IPS-20b (cell line): ENCODE results near the gene INSL3.
"Not testable (repeated sequence)": the region's sequence is repeated elsewhere in the genome, so short reads cannot be mapped to it uniquely, and the experiment has no call there.

ENCODE experiments used
- H3K27ac ChIP-seq: one replicate; pipeline ENCODE4 v1.5.1; 2013; ENCODE audit warnings: low read length
- H3K27me3 ChIP-seq: 2 replicates; pipeline ENCODE4 v1.6.1; 2013; ENCODE audit warnings: mild to moderate bottlenecking, low read length, inconsistent platforms; ENCODE audit not compliant: insufficient read depth
- H3K36me3 ChIP-seq: 2 replicates; pipeline ENCODE4 v1.6.1; 2013; ENCODE audit warnings: low read depth, mild to moderate bottlenecking, inconsistent platforms, low read length, moderate library complexity; ENCODE audit not compliant: insufficient read depth
- H3K4me1 ChIP-seq: 2 replicates; pipeline ENCODE4 v1.6.1; 2013; ENCODE audit warnings: mild to moderate bottlenecking, control low read depth, inconsistent platforms, low read length, moderate library complexity; ENCODE audit not compliant: insufficient read depth
- H3K4me3 ChIP-seq: 2 replicates; pipeline ENCODE4 v1.5.1; 2013; ENCODE audit warnings: mild to moderate bottlenecking, low read length, inconsistent platforms
- H3K9ac ChIP-seq: 2 replicates; pipeline ENCODE4 v1.6.1; 2013; ENCODE audit warnings: low read depth, mild to moderate bottlenecking, inconsistent platforms, low read length, moderate library complexity
- H3K9me3 ChIP-seq: 2 replicates; pipeline ENCODE4 v1.6.1; 2013; ENCODE audit warnings: mild to moderate bottlenecking, low read depth, low read length, inconsistent platforms; ENCODE audit not compliant: insufficient read depth

INSL3 gene

GRCh38 chr19:17803264-17803896 lies 17.9 kb downstream of the INSL3 start:
- Histone ChIP-seq H3K4me3 (no peak overlapping the region), H3K27me3 (no peaks in the 10 kb centered on the region)

GRCh38 chr19:17802137-17802858 lies 19.0 kb downstream of the INSL3 start:
- Histone ChIP-seq H3K36me3 (no peaks in the 10 kb centered on the region), H3K27ac (no peak overlapping the region), H3K4me1 (no peaks in the 10 kb centered on the region), H3K4me3 (no peak overlapping the region), H3K9ac (no peak overlapping the region), H3K9me3 (no peaks in the 10 kb centered on the region), H3K27me3 (peaks cover 5% of the 10 kb centered on the region; the same call in 1 of the 2 replicates)

More at GRCh38 chr19:17803264-17803896, 17.9 kb downstream of the INSL3 start:
- no peaks in the 10 kb centered on the region for H3K4me1 ChIP-seq
- H3K9me3 ChIP-seq, result no peaks in the 10 kb centered on the region
- no peak overlapping the region for H3K9ac ChIP-seq
- H3K27ac ChIP-seq, result no peak overlapping the region
- H3K36me3 ChIP-seq, result no peaks in the 10 kb centered on the region

- H3K27ac ChIP-seq, result not testable (repeated sequence)
Observed at GRCh38 chr19:17798599-17798998, 22.7 kb downstream of the INSL3 start.

GRCh38 chr19:17797424-17798201 lies 23.7 kb downstream of the INSL3 start:
- H3K4me3 ChIP-seq, result no peak overlapping the region
- no peak overlapping the region for H3K9ac ChIP-seq
- H3K9me3 ChIP-seq, result no peaks in the 10 kb centered on the region
- no peaks in the 10 kb centered on the region for H3K36me3 ChIP-seq
- H3K27me3 ChIP-seq, result peaks cover 38% of the 10 kb centered on the region
- no peak overlapping the region for H3K27ac ChIP-seq
- H3K4me1 ChIP-seq, result no peaks in the 10 kb centered on the region

More at GRCh38 chr19:17798599-17798998, 22.7 kb downstream of the INSL3 start:
- H3K4me1 ChIP-seq, H3K9ac ChIP-seq, H3K36me3 ChIP-seq, H3K9me3 ChIP-seq, H3K4me3 ChIP-seq: not testable (repeated sequence)
- peaks cover 37% of the 10 kb centered on the region for H3K27me3 ChIP-seq

- no peak overlapping the region for H3K27ac ChIP-seq
- no peak overlapping the region for H3K9ac ChIP-seq
- no peaks in the 10 kb centered on the region for H3K36me3 ChIP-seq
Observed at GRCh38 chr19:17796838-17797423, 24.4 kb downstream of the INSL3 start.

GRCh38 chr19:17796013-17796837 lies 25.1 kb downstream of the INSL3 start:
- Histone ChIP-seq H3K27me3 (peaks cover 38% of the 10 kb centered on the region), H3K9me3 (no peaks in the 10 kb centered on the region), H3K9ac (no peak overlapping the region), H3K4me1 (no peaks in the 10 kb centered on the region), H3K4me3 (no peak overlapping the region), H3K36me3 (no peaks in the 10 kb centered on the region), H3K27ac (no peak overlapping the region)

More at GRCh38 chr19:17796838-17797423, 24.4 kb downstream of the INSL3 start:
- Histone ChIP-seq H3K4me3 (no peak overlapping the region), H3K4me1 (no peaks in the 10 kb centered on the region), H3K9me3 (no peaks in the 10 kb centered on the region), H3K27me3 (peaks cover 38% of the 10 kb centered on the region)

GRCh38 chr19:17795495-17795856 lies 25.8 kb downstream of the INSL3 start:
- H3K4me3 ChIP-seq, result peak overlapping the region; percentile 71; the same call in 1 of the 2 replicates
- no peak overlapping the region for H3K27ac ChIP-seq
- H3K36me3 ChIP-seq, result no peaks in the 10 kb centered on the region
- no peaks in the 10 kb centered on the region for H3K9me3 ChIP-seq
- no peaks in the 10 kb centered on the region for H3K4me1 ChIP-seq
- peaks cover 38% of the 10 kb centered on the region for H3K27me3 ChIP-seq
- peak overlapping the region; percentile 58; the same call in 1 of the 2 replicates for H3K9ac ChIP-seq

- Histone ChIP-seq H3K4me3 (peak within 1 kb of the TSS; percentile 71), H3K27ac (no peak within 1 kb of the TSS), H3K9ac (peak within 1 kb of the TSS; percentile 58; the same call in 1 of the 2 replicates), H3K36me3 (no peaks in the 10 kb centered on the region), H3K9me3 (no peaks in the 10 kb centered on the region), H3K4me1 (no peaks in the 10 kb centered on the region), H3K27me3 (peaks cover 38% of the 10 kb centered on the region)
Observed at GRCh38 chr19:17794731-17795494, 26.4 kb downstream of the INSL3 start, which contains the start of gene B3GNT3. TSS of gene B3GNT3 (plus strand) at chr19:17795138. CDS start at chr19:17807808, 12,670 bp downstream.

GRCh38 chr19:17794412-17794730 lies 26.9 kb downstream of the INSL3 start:
- Histone ChIP-seq H3K9ac (no peak overlapping the region), H3K4me3 (peak overlapping the region; percentile 71), H3K27ac (no peak overlapping the region), H3K4me1 (no peaks in the 10 kb centered on the region), H3K9me3 (no peaks in the 10 kb centered on the region), H3K27me3 (peaks cover 38% of the 10 kb centered on the region), H3K36me3 (no peaks in the 10 kb centered on the region)

GRCh38 chr19:17790059-17790780 lies 31.1 kb downstream of the INSL3 start:
- Histone ChIP-seq H3K4me1 (no peaks in the 10 kb centered on the region), H3K9me3 (no peaks in the 10 kb centered on the region), H3K4me3 (no peak overlapping the region), H3K9ac (no peak overlapping the region), H3K27ac (no peak overlapping the region), H3K36me3 (0 out of 2 replicates have a peak, but pooled peaks cover 4% of the 10 kb centered on the region), H3K27me3 (peaks cover 18% of the 10 kb centered on the region)
